OCI-LY1 (cell line): ENCODE data around the gene TNFAIP8L2.

Experiments used
- EZH2 ChIP-seq: fragments of 200-600 bp; sonication (generic), shearing (Covaris generic); IDR thresholded peaks from 2 replicates; pipeline ENCODE4 v1.8.0; 2017; ENCODE audit warnings: borderline replicate concordance, mixed run types, mild to moderate bottlenecking, antibody characterized with exemption, low read length, moderate library complexity, mixed read lengths
- TF ChIP-seq, protein P1 (sequence below): fragments of 200-600 bp; sonication (generic), shearing (Covaris generic); IDR thresholded peaks from 2 replicates; pipeline ENCODE4 v1.5.1; 2017; ENCODE audit warnings: mild to moderate bottlenecking, antibody characterized with exemption, low read length, moderate library complexity, mixed read lengths

DNA sequence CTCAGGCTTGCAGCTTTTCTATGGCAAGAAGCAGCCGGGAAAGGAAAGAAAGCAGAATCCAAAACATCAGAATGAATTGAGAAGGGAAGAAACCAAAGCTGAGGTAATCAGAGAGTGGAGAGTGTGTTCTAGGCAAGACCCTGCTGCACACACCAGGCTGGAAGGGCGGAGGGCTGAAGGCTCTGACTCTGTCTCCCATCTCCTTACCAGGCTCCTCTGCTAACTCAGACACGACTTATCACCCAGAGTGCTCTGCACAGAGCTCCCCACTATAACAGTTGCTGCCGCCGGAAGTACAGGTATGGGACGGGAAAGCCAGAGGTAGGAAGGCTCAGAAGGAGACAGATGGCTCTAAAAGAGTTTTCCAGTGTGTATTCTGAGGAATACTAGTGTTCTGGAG is 10.7 kb downstream of the TNFAIP8L2 start:
- TF ChIP-seq, protein P1, sequence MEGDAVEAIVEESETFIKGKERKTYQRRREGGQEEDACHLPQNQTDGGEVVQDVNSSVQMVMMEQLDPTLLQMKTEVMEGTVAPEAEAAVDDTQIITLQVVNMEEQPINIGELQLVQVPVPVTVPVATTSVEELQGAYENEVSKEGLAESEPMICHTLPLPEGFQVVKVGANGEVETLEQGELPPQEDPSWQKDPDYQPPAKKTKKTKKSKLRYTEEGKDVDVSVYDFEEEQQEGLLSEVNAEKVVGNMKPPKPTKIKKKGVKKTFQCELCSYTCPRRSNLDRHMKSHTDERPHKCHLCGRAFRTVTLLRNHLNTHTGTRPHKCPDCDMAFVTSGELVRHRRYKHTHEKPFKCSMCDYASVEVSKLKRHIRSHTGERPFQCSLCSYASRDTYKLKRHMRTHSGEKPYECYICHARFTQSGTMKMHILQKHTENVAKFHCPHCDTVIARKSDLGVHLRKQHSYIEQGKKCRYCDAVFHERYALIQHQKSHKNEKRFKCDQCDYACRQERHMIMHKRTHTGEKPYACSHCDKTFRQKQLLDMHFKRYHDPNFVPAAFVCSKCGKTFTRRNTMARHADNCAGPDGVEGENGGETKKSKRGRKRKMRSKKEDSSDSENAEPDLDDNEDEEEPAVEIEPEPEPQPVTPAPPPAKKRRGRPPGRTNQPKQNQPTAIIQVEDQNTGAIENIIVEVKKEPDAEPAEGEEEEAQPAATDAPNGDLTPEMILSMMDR, result no peak
- no peak for TF ChIP-seq EZH2
